Loucy (cell line): Measurements from ENCODE around the gene LRRC46.

Experiments used
- H2AFZ ChIP-seq: fragments of 200-600 bp; sonication (generic); 2 replicates; pipeline ENCODE4 v1.6.0; 2016; ENCODE audit warnings: antibody characterized with exemption, mild to moderate bottlenecking, low read length, moderate library complexity
- H3F3A ChIP-seq: fragments of 200-600 bp; 2 replicates; pipeline ENCODE4 v1.6.0; 2016; ENCODE audit warnings: antibody characterized with exemption, low read depth, mild to moderate bottlenecking
- H3K27me3 ChIP-seq: fragments of 200-600 bp; sonication (generic); 2 replicates; pipeline ENCODE4 v1.6.1; 2014; ENCODE audit warnings: low read length, mild to moderate bottlenecking; ENCODE audit not compliant: insufficient read depth, poor library complexity, severe bottlenecking
- H3K36me3 ChIP-seq: fragments of 200-600 bp; sonication (generic); 2 replicates; pipeline ENCODE4 v1.6.1; 2016; ENCODE audit warnings: low read length; ENCODE audit not compliant: insufficient read depth
- H3K4me1 ChIP-seq: fragments of 200-600 bp; sonication (generic); 2 replicates; pipeline ENCODE4 v1.5.1; 2014; ENCODE audit warnings: low read length, mild to moderate bottlenecking; ENCODE audit not compliant: insufficient read depth, poor library complexity, severe bottlenecking
- H3K4me2 ChIP-seq: fragments of 200-600 bp; sonication (generic); 2 replicates; pipeline ENCODE4 v1.6.0; 2014; ENCODE audit warnings: antibody characterized with exemption, low read length, low read depth, mild to moderate bottlenecking; ENCODE audit not compliant: poor library complexity, severe bottlenecking
- H3K4me3 ChIP-seq: fragments of 200-600 bp; sonication (generic); 2 replicates; pipeline ENCODE4 v1.5.1; 2014; ENCODE audit warnings: low read length, mild to moderate bottlenecking, mixed read lengths; ENCODE audit not compliant: poor library complexity, severe bottlenecking
- H3K79me2 ChIP-seq: fragments of 200-600 bp; sonication (generic); 2 replicates; pipeline ENCODE4 v1.6.1; 2014; ENCODE audit warnings: low read length; ENCODE audit not compliant: insufficient read depth
- H3K9ac ChIP-seq: fragments of 200-600 bp; sonication (generic); 2 replicates; pipeline ENCODE4 v1.6.0; 2014; ENCODE audit warnings: mild to moderate bottlenecking, low read depth, low read length, moderate library complexity; ENCODE audit not compliant: poor library complexity, severe bottlenecking
- H3K9me2 ChIP-seq: fragments of 200-600 bp; sonication (generic); replicated peaks from 2 replicates; pipeline ENCODE4 v1.6.1; 2016; ENCODE audit warnings: low read depth, low read length, mixed read lengths
- H3K9me3 ChIP-seq: fragments of 200-600 bp; sonication (generic); 2 replicates; pipeline ENCODE4 v1.6.1; 2014; ENCODE audit warnings: mild to moderate bottlenecking, antibody characterized with exemption, low read length, low read depth; ENCODE audit not compliant: insufficient read depth
- H4K20me1 ChIP-seq: fragments of 200-600 bp; sonication (generic); 2 replicates; pipeline ENCODE4 v1.6.0; 2014; ENCODE audit warnings: antibody characterized with exemption, low read length, mild to moderate bottlenecking; ENCODE audit not compliant: insufficient read depth, poor library complexity, severe bottlenecking
- CTCF ChIP-seq: fragments of 200-600 bp; sonication (generic); conservative IDR thresholded peaks from 2 replicates; pipeline ENCODE4 v1.5.1; 2014; ENCODE audit warnings: mild to moderate bottlenecking, antibody characterized with exemption, low read length
- EZH2phosphoT487 ChIP-seq: fragments of 200-600 bp; IDR thresholded peaks from 2 replicates; pipeline ENCODE4 v1.6.1; 2018; ENCODE audit warnings: antibody characterized with exemption, mild to moderate bottlenecking, moderate library complexity, borderline replicate concordance

Gene LRRC46

GRCh38 chr17:47844814-47845715 is 13.6 kb downstream of the LRRC46 start:
- H3F3A ChIP-seq = no peaks in the 10 kb centered on the region
- no peaks in the 10 kb centered on the region for H3K36me3 ChIP-seq
- H3K9me3 ChIP-seq = no peaks in the 10 kb centered on the region
- peaks cover 19% of the 10 kb centered on the region for H3K4me1 ChIP-seq
- peak overlapping the region; percentile 60 for H2AFZ ChIP-seq
- H3K4me2 ChIP-seq = no peak overlapping the region
- TF ChIP-seq CTCF (peak; percentile 61), EZH2phosphoT487 (no peak)
- no peak overlapping the region for H3K9ac ChIP-seq
- H3K27me3 ChIP-seq = no peaks in the 10 kb centered on the region
- H3K9me2 ChIP-seq = no peaks in the 10 kb centered on the region
- no peak overlapping the region for H3K4me3 ChIP-seq
- H4K20me1 ChIP-seq = no peaks in the 10 kb centered on the region
- peaks cover 6% of the 10 kb centered on the region for H3K79me2 ChIP-seq

- Histone ChIP-seq H3K79me2 (no peaks in the 10 kb centered on the region), H3K9me2 (no peaks in the 10 kb centered on the region), H3K4me3 (no peak overlapping the region), H3F3A (no peaks in the 10 kb centered on the region), H3K9ac (no peak overlapping the region), H4K20me1 (no peaks in the 10 kb centered on the region), H3K4me2 (no peak overlapping the region), H3K9me3 (no peaks in the 10 kb centered on the region), H2AFZ (no peak overlapping the region), H3K4me1 (peaks cover 13% of the 10 kb centered on the region), H3K27me3 (no peaks in the 10 kb centered on the region), H3K36me3 (no peaks in the 10 kb centered on the region)
- TF ChIP-seq EZH2phosphoT487 = no peak
- no peak for TF ChIP-seq CTCF
Observed at GRCh38 chr17:47845716-47846075, 14.2 kb downstream of the LRRC46 start.

- Histone ChIP-seq H3K79me2 (no peaks in the 10 kb centered on the region), H4K20me1 (no peaks in the 10 kb centered on the region), H3K9me3 (no peaks in the 10 kb centered on the region), H3K9me2 (no peaks in the 10 kb centered on the region), H3K4me3 (no peak overlapping the region), H3K27me3 (no peaks in the 10 kb centered on the region), H2AFZ (no peak overlapping the region), H3K4me1 (peaks cover 7% of the 10 kb centered on the region), H3K9ac (no peak overlapping the region), H3F3A (no peaks in the 10 kb centered on the region), H3K4me2 (no peak overlapping the region), H3K36me3 (no peaks in the 10 kb centered on the region)
- TF ChIP-seq CTCF (no peak), EZH2phosphoT487 (no peak)
Observed at GRCh38 chr17:47846716-47847340, 15.4 kb downstream of the LRRC46 start.
